Measurements from ENCODE around the gene FTSJ3.

GRCh38 chr17:63840591-63841349 is 13.3 kb upstream of the FTSJ3 start:
- TF ChIP-seq ARNTL (CRISPR knock-in tag; IDR thresholded peaks at IDR 0.05; ENCODE audit: borderline replicate concordance, low read depth) (no peak), CREB5 (CRISPR knock-in tag; IDR thresholded peaks at IDR 0.05; ENCODE audit: low read depth) (no peak), ZC3H10 (CRISPR knock-in tag; IDR thresholded peaks at IDR 0.05) (no peak), PPARA (CRISPR knock-in tag; IDR thresholded peaks at IDR 0.05; ENCODE audit: borderline replicate concordance) (no peak), CSDC2 (CRISPR knock-in tag; IDR thresholded peaks at IDR 0.05) (no peak), ZNF565 (CRISPR knock-in tag; conservative IDR thresholded peaks at IDR 0.05; ENCODE audit: low read depth) (no peak), ISL1 (CRISPR knock-in tag; IDR thresholded peaks at IDR 0.05) (no peak), TCF4 (CRISPR knock-in tag; IDR thresholded peaks at IDR 0.05; ENCODE audit: borderline replicate concordance) (no peak)
- TF ChIP-seq, protein P1, sequence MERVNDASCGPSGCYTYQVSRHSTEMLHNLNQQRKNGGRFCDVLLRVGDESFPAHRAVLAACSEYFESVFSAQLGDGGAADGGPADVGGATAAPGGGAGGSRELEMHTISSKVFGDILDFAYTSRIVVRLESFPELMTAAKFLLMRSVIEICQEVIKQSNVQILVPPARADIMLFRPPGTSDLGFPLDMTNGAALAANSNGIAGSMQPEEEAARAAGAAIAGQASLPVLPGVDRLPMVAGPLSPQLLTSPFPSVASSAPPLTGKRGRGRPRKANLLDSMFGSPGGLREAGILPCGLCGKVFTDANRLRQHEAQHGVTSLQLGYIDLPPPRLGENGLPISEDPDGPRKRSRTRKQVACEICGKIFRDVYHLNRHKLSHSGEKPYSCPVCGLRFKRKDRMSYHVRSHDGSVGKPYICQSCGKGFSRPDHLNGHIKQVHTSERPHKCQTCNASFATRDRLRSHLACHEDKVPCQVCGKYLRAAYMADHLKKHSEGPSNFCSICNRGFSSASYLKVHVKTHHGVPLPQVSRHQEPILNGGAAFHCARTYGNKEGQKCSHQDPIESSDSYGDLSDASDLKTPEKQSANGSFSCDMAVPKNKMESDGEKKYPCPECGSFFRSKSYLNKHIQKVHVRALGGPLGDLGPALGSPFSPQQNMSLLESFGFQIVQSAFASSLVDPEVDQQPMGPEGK (CRISPR knock-in tag; IDR thresholded peaks at IDR 0.05; ENCODE audit: borderline replicate concordance): no peak

Measured in SK-N-SH treated with all-trans-retinoic acid at 6 μM for 48 hours (cell line).